Fibroblast of lung (primary cell): Measurements from ENCODE around the gene ADAMTSL1. TPM values are rescaled to one million over a fixed set of nuclear protein-coding genes. Genes with fewer than 3 reads are reported as not detected.

Source experiments
- DNase-seq, 2 donors: peaks; one replicate each; pipeline versions ENCODE4 v3.0.0 to v3.0.0-alpha.2; 2010; ENCODE audit warnings: low read depth in 2 of 2
- H2AFZ ChIP-seq: 2 replicates; pipeline ENCODE4 v1.5.1; 2012; ENCODE audit warnings: low read length, control low read depth, inconsistent platforms
- H3K27ac ChIP-seq: 2 replicates; pipeline ENCODE4 v1.5.1; 2011; ENCODE audit warnings: low read length, control low read depth; ENCODE audit not compliant: insufficient read depth
- H3K27me3 ChIP-seq: 2 replicates; pipeline ENCODE4 v1.5.1; 2011; ENCODE audit warnings: mild to moderate bottlenecking, low read length; ENCODE audit not compliant: control insufficient read depth, insufficient read depth
- H3K36me3 ChIP-seq: 2 replicates; pipeline ENCODE4 v1.5.1; 2011; ENCODE audit warnings: low read length; ENCODE audit not compliant: control insufficient read depth, insufficient read depth
- H3K4me1 ChIP-seq: 2 replicates; pipeline ENCODE4 v1.5.1; 2011; ENCODE audit warnings: low read length; ENCODE audit not compliant: control insufficient read depth, insufficient read depth; ENCODE audit errors: extremely low read depth
- H3K4me2 ChIP-seq: 2 replicates; pipeline ENCODE4 v1.5.1; 2011; ENCODE audit warnings: low read length, control low read depth; ENCODE audit not compliant: insufficient read depth; ENCODE audit errors: extremely low read depth
- H3K4me3 ChIP-seq, 4 experiments: fragments of 200-600 bp in 1 of 4; sonication (generic) in 1 of 4; replicated peaks in 1 of 4; 2 replicates each; pipeline ENCODE4 v1.5.1; 2011 to 2016; ENCODE audit warnings: low read length in 4 of 4, low read depth in 3 of 4, mild to moderate bottlenecking in 3 of 4, control low read depth in 2 of 4, inconsistent platforms in 1 of 4, mixed read lengths in 1 of 4; ENCODE audit not compliant: insufficient read depth in 1 of 4; ENCODE audit errors: control extremely low read depth in 1 of 4
- H3K79me2 ChIP-seq: 2 replicates; pipeline ENCODE4 v1.5.1; 2012; ENCODE audit warnings: mild to moderate bottlenecking, low read length, inconsistent platforms; ENCODE audit not compliant: control insufficient read depth, insufficient read depth
- H3K9ac ChIP-seq: 2 replicates; pipeline ENCODE4 v1.5.1; 2011; ENCODE audit warnings: mild to moderate bottlenecking, low read length, control low read depth; ENCODE audit not compliant: insufficient read depth
- H3K9me3 ChIP-seq: 2 replicates; pipeline ENCODE4 v1.5.1; 2012; ENCODE audit warnings: low read depth, low read length; ENCODE audit not compliant: control insufficient read depth, insufficient read depth
- H4K20me1 ChIP-seq: 2 replicates; pipeline ENCODE4 v1.5.1; 2011; ENCODE audit warnings: low read length; ENCODE audit not compliant: control insufficient read depth, insufficient read depth; ENCODE audit errors: extremely low read depth
- EZH2 ChIP-seq: IDR thresholded peaks from 2 replicates; pipeline ENCODE4 v1.5.1; 2012; ENCODE audit warnings: low read length, control low read depth, mild to moderate bottlenecking; ENCODE audit errors: missing control alignments
- polyA plus RNA-seq, 2 donors: library from polyadenylated mRNA; depleted of rRNA in 1 of 2; stranded (reverse) in 1 of 2; unstranded in 1 of 2; fragments of >200 nt; gene quantifications; 2 replicates each; pipeline ENCODE4 v1.2.1, GENCODE V29; 2011 to 2012; ENCODE audit warnings: missing spikeins in 1 of 2
- total RNA-seq: library from RNA; depleted of rRNA; stranded (reverse); fragments of >200 nt; gene quantifications from 2 replicates; pipeline ENCODE4 v1.2.1, GENCODE V29; 2014
- TF ChIP-seq, protein P1 (sequence below), 2 donors: IDR thresholded peaks in 1 of 2; conservative IDR thresholded peaks in 1 of 2; 1 replicate in 1 of 2; 2 replicates in 1 of 2; pipeline ENCODE4 v1.5.1; 2011 to 2012; ENCODE audit warnings: low read length in 2 of 2, control low read depth in 1 of 2, inconsistent platforms in 1 of 2, low read depth in 1 of 2, mild to moderate bottlenecking in 1 of 2

Gene ADAMTSL1
- total and polyA plus RNA-seq, 2 donors (not counting 1 experiment from before 2014, with no cell fraction given): 19.3 to 27.9 TPM

DNA sequence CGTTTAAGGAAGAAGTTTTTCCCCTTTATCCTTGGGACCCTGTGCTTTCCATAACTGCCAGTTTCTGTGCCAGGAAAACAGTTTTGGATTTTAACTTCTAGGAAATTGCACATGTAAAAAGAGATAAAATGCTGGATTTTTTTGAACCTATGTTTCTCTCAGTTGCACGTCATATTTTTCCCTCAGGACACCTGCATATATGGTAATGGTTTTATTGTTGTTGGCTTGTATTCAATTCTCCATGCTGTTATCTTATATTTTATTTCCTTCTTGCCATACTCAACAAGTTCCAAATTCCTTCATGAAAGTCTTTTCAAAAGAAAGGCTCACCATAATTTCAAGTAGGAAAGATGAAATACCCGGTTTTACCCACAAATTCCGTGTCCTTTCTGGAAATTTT is 7.9 kb upstream of the ADAMTSL1 start:
- Histone ChIP-seq H3K4me2 (no peak overlapping the region), H3K36me3 (no peaks in the 10 kb centered on the region), H3K79me2 (no peaks in the 10 kb centered on the region), H3K9ac (no peak overlapping the region), H3K27me3 (no peaks in the 10 kb centered on the region), H3K27ac (no peak overlapping the region), H3K4me1 (peaks cover 3% of the 10 kb centered on the region), H3K4me3 (no peak overlapping the region), H2AFZ (no peak overlapping the region), H4K20me1 (no peaks in the 10 kb centered on the region), H3K9me3 (no peaks in the 10 kb centered on the region)
- TF ChIP-seq, protein P1, sequence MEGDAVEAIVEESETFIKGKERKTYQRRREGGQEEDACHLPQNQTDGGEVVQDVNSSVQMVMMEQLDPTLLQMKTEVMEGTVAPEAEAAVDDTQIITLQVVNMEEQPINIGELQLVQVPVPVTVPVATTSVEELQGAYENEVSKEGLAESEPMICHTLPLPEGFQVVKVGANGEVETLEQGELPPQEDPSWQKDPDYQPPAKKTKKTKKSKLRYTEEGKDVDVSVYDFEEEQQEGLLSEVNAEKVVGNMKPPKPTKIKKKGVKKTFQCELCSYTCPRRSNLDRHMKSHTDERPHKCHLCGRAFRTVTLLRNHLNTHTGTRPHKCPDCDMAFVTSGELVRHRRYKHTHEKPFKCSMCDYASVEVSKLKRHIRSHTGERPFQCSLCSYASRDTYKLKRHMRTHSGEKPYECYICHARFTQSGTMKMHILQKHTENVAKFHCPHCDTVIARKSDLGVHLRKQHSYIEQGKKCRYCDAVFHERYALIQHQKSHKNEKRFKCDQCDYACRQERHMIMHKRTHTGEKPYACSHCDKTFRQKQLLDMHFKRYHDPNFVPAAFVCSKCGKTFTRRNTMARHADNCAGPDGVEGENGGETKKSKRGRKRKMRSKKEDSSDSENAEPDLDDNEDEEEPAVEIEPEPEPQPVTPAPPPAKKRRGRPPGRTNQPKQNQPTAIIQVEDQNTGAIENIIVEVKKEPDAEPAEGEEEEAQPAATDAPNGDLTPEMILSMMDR (conservative IDR thresholded peaks at IDR 0.05 in 1 of 2, IDR thresholded peaks at IDR 0.05 in 1 of 2; ENCODE audit: low read depth in 1 of 2, low read length in 2 of 2): no peak
- no peak for TF ChIP-seq EZH2
- DNase-seq: no peak

GRCh38 chr9:18467696-18468095 is 6.3 kb upstream of the ADAMTSL1 start:
- no peaks in the 10 kb centered on the region for H4K20me1 ChIP-seq
- no peak overlapping the region for H3K4me3 ChIP-seq
- no peak overlapping the region for H3K27ac ChIP-seq
- no peak overlapping the region for H2AFZ ChIP-seq
- no peaks in the 10 kb centered on the region for H3K9me3 ChIP-seq
- no peak for DNase-seq
- peaks cover 3% of the 10 kb centered on the region for H3K4me1 ChIP-seq
- no peak overlapping the region for H3K9ac ChIP-seq
- no peak overlapping the region for H3K4me2 ChIP-seq
- H3K36me3 ChIP-seq: no peaks in the 10 kb centered on the region
- TF ChIP-seq, protein P1 (conservative IDR thresholded peaks at IDR 0.05 in 1 of 2, IDR thresholded peaks at IDR 0.05 in 1 of 2; ENCODE audit: low read depth in 1 of 2, low read length in 2 of 2): no peak
- no peak for TF ChIP-seq EZH2
- H3K79me2 ChIP-seq: no peaks in the 10 kb centered on the region
- no peaks in the 10 kb centered on the region for H3K27me3 ChIP-seq

DNA sequence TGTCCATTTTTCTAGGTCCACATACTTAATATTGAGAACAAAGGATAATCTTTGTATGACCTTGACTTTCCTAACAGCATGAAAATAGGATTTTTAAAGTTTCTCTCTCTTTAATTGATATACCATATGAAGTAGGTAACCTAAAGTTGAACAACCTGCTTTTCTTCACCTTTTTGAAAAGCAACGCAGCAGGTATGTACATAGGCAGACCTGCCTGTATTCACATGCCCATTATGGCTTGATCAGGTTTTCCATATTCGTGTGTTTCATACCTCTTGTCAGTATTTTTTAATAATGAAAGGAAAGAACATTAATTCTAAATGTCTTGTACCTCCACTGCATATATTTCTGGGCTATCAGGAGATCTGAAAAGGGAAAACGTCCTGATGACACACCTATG is 1.5 kb upstream of the ADAMTSL1 start:
- Histone ChIP-seq H3K4me2 (peak overlapping the region; percentile 92), H3K9me3 (no peaks in the 10 kb centered on the region)

More for the DNA sequence above, 1.5 kb upstream of the ADAMTSL1 start:
- Histone ChIP-seq H3K4me1 (peaks cover 2% of the 10 kb centered on the region), H3K36me3 (no peaks in the 10 kb centered on the region), H3K27ac (peak overlapping the region; percentile 60), H3K9ac (no peak overlapping the region), H3K27me3 (no peaks in the 10 kb centered on the region), H3K79me2 (peaks cover 29% of the 10 kb centered on the region), H3K4me3 (peak overlapping the region in 3 of 4 experiments; percentile 56 to 77 (median 60)), H2AFZ (no peak overlapping the region), H4K20me1 (no peaks in the 10 kb centered on the region)
- DNase-seq: no peak
- TF ChIP-seq, protein P1 (conservative IDR thresholded peaks at IDR 0.05 in 1 of 2, IDR thresholded peaks at IDR 0.05 in 1 of 2; ENCODE audit: low read depth in 1 of 2, low read length in 2 of 2): no peak
- no peak for TF ChIP-seq EZH2
